ENCODE measurements around the gene SNX10.
"Not testable (repeated sequence)": the region's sequence is repeated elsewhere in the genome, so short reads cannot be mapped to it uniquely, and the experiment has no call there.

The SNX10 gene

GRCh38 chr7:26291699-26292538 is at the start of gene SNX10:
Gene SNX10, plus strand, starts transcription at chr7:26291862. Its CDS starts 54,581 bp downstream, at chr7:26346443.
- DNase-seq, result peak; percentile 67

GRCh38 chr7:26245150-26245549 is 46.5 kb upstream of the SNX10 start:
- DNase-seq, result no peak

- no peak for DNase-seq
Measured at GRCh38 chr7:26250239-26250638, 41.4 kb upstream of the SNX10 start.

- DNase-seq, result not testable (repeated sequence)
Measured at GRCh38 chr7:26261866-26262265, 29.8 kb upstream of the SNX10 start.

- DNase-seq, result no peak
Measured at GRCh38 chr7:26265065-26265464, 26.6 kb upstream of the SNX10 start.

- DNase-seq, result no peak
Measured at GRCh38 chr7:26265499-26266075, 26.1 kb upstream of the SNX10 start.

- DNase-seq, result no peak
Measured at GRCh38 chr7:26267601-26268166, 24.0 kb upstream of the SNX10 start.

GRCh38 chr7:26275213-26275612 is 16.4 kb upstream of the SNX10 start:
- DNase-seq, result no peak

GRCh38 chr7:26278770-26279169 is 12.9 kb upstream of the SNX10 start:
- DNase-seq, result no peak

- no peak for DNase-seq
Measured at GRCh38 chr7:26279405-26279804, 12.3 kb upstream of the SNX10 start.

- DNase-seq, result no peak
Measured at GRCh38 chr7:26280097-26280496, 11.6 kb upstream of the SNX10 start.

GRCh38 chr7:26280723-26281122 is 10.9 kb upstream of the SNX10 start:
- DNase-seq, result no peak

GRCh38 chr7:26284477-26284876 is 7.2 kb upstream of the SNX10 start:
- no peak for DNase-seq

GRCh38 chr7:26284995-26285632 is 6.5 kb upstream of the SNX10 start:
- DNase-seq, result no peak

- DNase-seq, result no peak
Measured at GRCh38 chr7:26286157-26286556, 5.5 kb upstream of the SNX10 start.

- DNase-seq, result not testable (repeated sequence)
Measured at GRCh38 chr7:26288126-26288525, 3.5 kb upstream of the SNX10 start.

- DNase-seq, result no peak
Measured at GRCh38 chr7:26291251-26291650, 411 bp upstream of the SNX10 start.

- no peak for DNase-seq
Measured at GRCh38 chr7:26292768-26293560, 1.3 kb downstream of the SNX10 start.

GRCh38 chr7:26293569-26294308 is 2.1 kb downstream of the SNX10 start:
- DNase-seq, result no peak

- no peak for DNase-seq
Measured at GRCh38 chr7:26295015-26295414, 3.4 kb downstream of the SNX10 start.

- no peak for DNase-seq
Measured at GRCh38 chr7:26295586-26295985, 3.9 kb downstream of the SNX10 start.

- no peak for DNase-seq
Measured at GRCh38 chr7:26298472-26299058, 6.9 kb downstream of the SNX10 start.
